K562 (cell line): Measurements from ENCODE around the gene CUL9. TPM values are rescaled to one million over a fixed set of nuclear protein-coding genes. Genes with fewer than 3 reads are reported as not detected.

Source experiments
- ATAC-seq: fragments of 200-7000 bp; cut with Tn5 transposase; 3 replicates; pipeline ENCODE4 v1.9.1; 2020; ENCODE audit warnings: moderate library complexity
- BruUV-seq: library from RNA; stranded (reverse); fragments of 400-500 nt; replicated peaks from 2 replicates; lab custom pipeline; 2021; lab: Mats Ljungman, UMichigan
- CTCF ChIA-PET: fragments of 300-600 bp; formaldehyde crosslinking; extraction: SDS; loops from one replicate; lab custom pipeline; 2021; ENCODE audit warnings: low intra/inter-chr PET ratio; lab: Yijun Ruan, JAX
- POLR2A ChIA-PET: fragments of 300-600, 350-650 bp; sonication (Branson Sonifier 250); formaldehyde crosslinking; extraction: SDS; loops from one replicate; lab custom pipeline; 2021; ENCODE audit warnings: antibody characterized with exemption, inconsistent platforms; lab: Yijun Ruan, JAX
- DNase-seq, 4 experiments: peaks; one replicate each; pipeline versions ENCODE4 v3.0.0 to v3.0.0-alpha.2; 2011 to 2018; ENCODE audit warnings: low spot score in 3 of 4, mixed read lengths in 3 of 4; ENCODE audit errors: extremely low read depth in 1 of 4
- FAIRE-seq: peaks from 2 replicates; lab custom pipeline; 2011; peaks lifted over from hg19 to GRCh38; lab: Jason Lieb, UNC
- H2AFZ ChIP-seq: 2 replicates; pipeline ENCODE4 v1.6.0; 2011; ENCODE audit warnings: low read depth, low read length, control low read depth, inconsistent platforms
- H3K27ac ChIP-seq: fragments of 200-600 bp; 3 replicates; pipeline ENCODE4 v1.8.0; 2011; ENCODE audit warnings: low read depth, mild to moderate bottlenecking, control low read depth, inconsistent platforms, low read length, moderate library complexity, mixed read lengths; ENCODE audit errors: extremely low read depth
- H3K27me3 ChIP-seq, 2 experiments: fragments of 300-600 bp in 1 of 2; 2 replicates in 1 of 2; 3 replicates in 1 of 2; pipeline versions ENCODE4 v1.6.0 to v1.8.0; 2011; ENCODE audit warnings: inconsistent platforms in 2 of 2, low read length in 2 of 2, mild to moderate bottlenecking in 1 of 2, mixed read lengths in 1 of 2, moderate library complexity in 1 of 2; ENCODE audit not compliant: control insufficient read depth in 2 of 2, insufficient read depth in 2 of 2
- H3K36me3 ChIP-seq: fragments of 300-600 bp; 3 replicates; pipeline ENCODE4 v1.8.0; 2011; ENCODE audit warnings: mild to moderate bottlenecking, low read length, inconsistent platforms; ENCODE audit not compliant: control insufficient read depth, insufficient read depth
- H3K4me1 ChIP-seq, 2 experiments: fragments of 200-600 bp in 1 of 2; replicated peaks in 1 of 2; 2 replicates in 1 of 2; 3 replicates in 1 of 2; pipeline versions ENCODE4 v1.5.1 to v1.8.0; 2011; ENCODE audit warnings: inconsistent platforms in 2 of 2, low read length in 2 of 2, mild to moderate bottlenecking in 1 of 2, mixed read lengths in 1 of 2, moderate library complexity in 1 of 2; ENCODE audit not compliant: control insufficient read depth in 2 of 2, insufficient read depth in 2 of 2
- H3K4me2 ChIP-seq: 2 replicates; pipeline ENCODE4 v1.6.1; 2011; ENCODE audit warnings: low read length, control low read depth, inconsistent platforms, mixed read lengths; ENCODE audit not compliant: insufficient read depth
- H3K4me3 ChIP-seq: fragments of 200-600 bp; sonication (generic), shearing (Covaris generic); 2 replicates; pipeline ENCODE4 v1.5.1; 2016; ENCODE audit warnings: control low read depth, inconsistent platforms
- H3K79me2 ChIP-seq: fragments of 200-600 bp; 3 replicates; pipeline ENCODE4 v1.8.0; 2011; ENCODE audit warnings: low read length, inconsistent platforms; ENCODE audit not compliant: control insufficient read depth, insufficient read depth
- H3K9ac ChIP-seq, 2 experiments: 2 replicates each; pipeline versions ENCODE4 v1.6.0 to v1.6.1; 2011; ENCODE audit warnings: low read depth in 2 of 2, low read length in 2 of 2, control low read depth in 1 of 2, inconsistent platforms in 1 of 2, mild to moderate bottlenecking in 1 of 2, mixed read lengths in 1 of 2; ENCODE audit not compliant: insufficient read depth in 1 of 2
- H3K9me1 ChIP-seq: one replicate; pipeline ENCODE4 v1.6.0; 2011; ENCODE audit warnings: inconsistent platforms, mild to moderate bottlenecking, low read length, moderate library complexity; ENCODE audit not compliant: control insufficient read depth, insufficient read depth
- H3K9me3 ChIP-seq: replicated peaks from 2 replicates; pipeline ENCODE4 v1.5.1; 2011; ENCODE audit warnings: low read depth, low read length, inconsistent platforms; ENCODE audit not compliant: control insufficient read depth, insufficient read depth
- H4K20me1 ChIP-seq: replicated peaks from 2 replicates; pipeline ENCODE4 v1.6.1; 2011; ENCODE audit warnings: low read length, inconsistent platforms, mixed read lengths; ENCODE audit not compliant: control insufficient read depth, insufficient read depth
- ADNP ChIP-seq: fragments of 200-800 bp; sonication (Bioruptor generic); IDR thresholded peaks from 2 replicates; pipeline ENCODE4 v1.6.1; 2016; ENCODE audit warnings: missing genetic modification characterization, missing compliant biosample characterization
- CBX3 ChIP-seq, 2 experiments: IDR thresholded peaks; 1 replicate in 1 of 2; 2 replicates in 1 of 2; pipeline ENCODE4 v1.6.1; 2012; ENCODE audit warnings: inconsistent platforms in 2 of 2, low read length in 2 of 2, borderline replicate concordance in 1 of 2, control low read depth in 1 of 2
- HMBOX1 ChIP-seq: sonication (generic); IDR thresholded peaks from 2 replicates; pipeline ENCODE4 v1.6.1; 2016
- LARP7 ChIP-seq: fragments of 450-650 bp; IDR thresholded peaks from 2 replicates; pipeline ENCODE4 v1.6.1; 2016
- RBM25 ChIP-seq: fragments of 200-400 bp; formaldehyde crosslinking; IDR thresholded peaks from 2 replicates; pipeline ENCODE4 v1.6.1; 2018; ENCODE audit warnings: low read length, low read depth, moderate library complexity; ENCODE audit not compliant: severe bottlenecking
- STAT6 ChIP-seq: sonication (generic); formaldehyde crosslinking; IDR thresholded peaks from 2 replicates; pipeline ENCODE4 v1.8.1; 2023; ENCODE audit warnings: mild to moderate bottlenecking, missing genetic modification reagents
- TRIM28 ChIP-seq: fragments of 450-650 bp; IDR thresholded peaks from 2 replicates; pipeline ENCODE4 v1.6.1; 2017
- ZFP30 ChIP-seq: fragments of 250-450 bp; sonication (Bioruptor Pico); IDR thresholded peaks from 2 replicates; pipeline ENCODE4 v1.8.0; 2022; ENCODE audit warnings: moderate library complexity, mild to moderate bottlenecking, inconsistent platforms, borderline replicate concordance
- WGBS: fragments of 100-300 bp; shearing (Covaris generic); methylation state at CpG from one replicate; pipeline ENCODE4 v1.1.6; 2016; ENCODE audit warnings: low coverage, mixed read lengths; ENCODE audit not compliant: insufficient coverage; ENCODE audit errors: missing lambda C conversion rate; 5-methylcytosine and 5-hydroxymethylcytosine counted together
- in situ Hi-C: fragments of 300-500 bp; cut with MboI; formaldehyde crosslinking; loops from 4 replicates; pipeline ENCODE4 v1.15.0; 2018; ENCODE audit warnings: inconsistent platforms, mixed read lengths
- intact Hi-C: fragments of 100-400 bp; cut with micrococcal nuclease; formaldehyde crosslinking; loops from 2 replicates; pipeline ENCODE4 v1.14.2; 2022
- polyA plus RNA-seq, 8 experiments: library from polyadenylated mRNA; depleted of rRNA in 4 of 8; stranded (reverse) in 5 of 8; unstranded in 3 of 8; fragments of >200 nt; fragmentation: Nextera tagmentation in 2 of 8; fragmentation: Illumina TruSeq in 1 of 8; extraction: Ambion mirVana in 2 of 8; extraction: Trizol in 1 of 8; gene quantifications; 2 replicates each; pipeline versions ENCODE4 v1.2.1 to v1.2.3, GENCODE V29; 2011 to 2014; ENCODE audit warnings: inconsistent platforms in 1 of 8, missing spikeins in 1 of 8
- total RNA-seq, 7 experiments: library from RNA; depleted of rRNA in 6 of 7; stranded (reverse); fragments of >200 nt in 6 of 7; fragmentation: Illumina TruSeq in 2 of 7; extraction: Trizol in 2 of 7; gene quantifications; 2 replicates each; pipeline versions ENCODE4 v1.2.1 to v1.2.3, GENCODE V29; 2011 to 2021; ENCODE audit warnings: low replicate concordance in 1 of 7
- TF ChIP-seq, protein P1 (sequence below): fragments of 450-650 bp; formaldehyde crosslinking; IDR thresholded peaks from 2 replicates; pipeline ENCODE4 v1.4.0; 2020; ENCODE audit warnings: mild to moderate bottlenecking, moderate library complexity
- TF ChIP-seq, protein P2 (sequence below): fragments of 150-350 bp; conservative IDR thresholded peaks from 2 replicates; pipeline ENCODE4 v1.6.1; 2014; ENCODE audit warnings: low read length

CUL9 gene
- total and polyA plus RNA-seq, 9 of the 15 experiments (the other 6 are each of a cell fraction or from before 2014, with no cell fraction given) = 0.50 to 20.7 (median 6.6) TPM

- in situ Hi-C loops = no loop called here
- Histone ChIP-seq H3K27ac (no peak overlapping the region), H3K4me3 (no peak overlapping the region), H2AFZ (no peak overlapping the region), H3K36me3 (no peaks in the 10 kb centered on the region), H3K27me3 (peaks cover 33 to 44% of the 10 kb centered on the region in 2 experiments), H3K9ac (no peak overlapping the region), H3K79me2 (no peaks in the 10 kb centered on the region), H4K20me1 (0 out of 2 replicates have a peak, but pooled peaks cover 4% of the 10 kb centered on the region), H3K9me3 (peaks cover 3% of the 10 kb centered on the region; the same call in 1 of the 2 replicates), H3K9me1 (no peaks in the 10 kb centered on the region), H3K4me2 (no peak overlapping the region), H3K4me1 (peaks cover 0 to 7% of the 10 kb centered on the region in 2 experiments; a peak in 2 of 5 replicates)
- FAIRE-seq (no peak), ATAC-seq (no peak), DNase-seq (no peak)
- intact Hi-C loops = no loop called here
- TF ChIP-seq, protein P1, sequence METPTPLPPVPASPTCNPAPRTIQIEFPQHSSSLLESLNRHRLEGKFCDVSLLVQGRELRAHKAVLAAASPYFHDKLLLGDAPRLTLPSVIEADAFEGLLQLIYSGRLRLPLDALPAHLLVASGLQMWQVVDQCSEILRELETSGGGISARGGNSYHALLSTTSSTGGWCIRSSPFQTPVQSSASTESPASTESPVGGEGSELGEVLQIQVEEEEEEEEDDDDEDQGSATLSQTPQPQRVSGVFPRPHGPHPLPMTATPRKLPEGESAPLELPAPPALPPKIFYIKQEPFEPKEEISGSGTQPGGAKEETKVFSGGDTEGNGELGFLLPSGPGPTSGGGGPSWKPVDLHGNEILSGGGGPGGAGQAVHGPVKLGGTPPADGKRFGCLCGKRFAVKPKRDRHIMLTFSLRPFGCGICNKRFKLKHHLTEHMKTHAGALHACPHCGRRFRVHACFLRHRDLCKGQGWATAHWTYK = no peak
- TF ChIP-seq HMBOX1 (no peak), LARP7 (no peak), RBM25 (peak; percentile 50), TRIM28 (0 out of 2 replicates have a peak, but pooled peaks have one; percentile 28), STAT6 (CRISPR knock-in tag) (no peak), CBX3 (IDR thresholded peaks at IDR 0.05; ENCODE audit: borderline replicate concordance in 1 of 2, low read length in 2 of 2) (peak in 1 of 2 experiments; percentile 77; a peak in 2 of 3 replicates), ADNP (tag) (0 out of 2 replicates have a peak, but pooled peaks have one; percentile 23), ZFP30 (CRISPR knock-in tag) (peak; percentile 83; the same call in 1 of the 2 replicates)
- TF ChIP-seq, protein P2, sequence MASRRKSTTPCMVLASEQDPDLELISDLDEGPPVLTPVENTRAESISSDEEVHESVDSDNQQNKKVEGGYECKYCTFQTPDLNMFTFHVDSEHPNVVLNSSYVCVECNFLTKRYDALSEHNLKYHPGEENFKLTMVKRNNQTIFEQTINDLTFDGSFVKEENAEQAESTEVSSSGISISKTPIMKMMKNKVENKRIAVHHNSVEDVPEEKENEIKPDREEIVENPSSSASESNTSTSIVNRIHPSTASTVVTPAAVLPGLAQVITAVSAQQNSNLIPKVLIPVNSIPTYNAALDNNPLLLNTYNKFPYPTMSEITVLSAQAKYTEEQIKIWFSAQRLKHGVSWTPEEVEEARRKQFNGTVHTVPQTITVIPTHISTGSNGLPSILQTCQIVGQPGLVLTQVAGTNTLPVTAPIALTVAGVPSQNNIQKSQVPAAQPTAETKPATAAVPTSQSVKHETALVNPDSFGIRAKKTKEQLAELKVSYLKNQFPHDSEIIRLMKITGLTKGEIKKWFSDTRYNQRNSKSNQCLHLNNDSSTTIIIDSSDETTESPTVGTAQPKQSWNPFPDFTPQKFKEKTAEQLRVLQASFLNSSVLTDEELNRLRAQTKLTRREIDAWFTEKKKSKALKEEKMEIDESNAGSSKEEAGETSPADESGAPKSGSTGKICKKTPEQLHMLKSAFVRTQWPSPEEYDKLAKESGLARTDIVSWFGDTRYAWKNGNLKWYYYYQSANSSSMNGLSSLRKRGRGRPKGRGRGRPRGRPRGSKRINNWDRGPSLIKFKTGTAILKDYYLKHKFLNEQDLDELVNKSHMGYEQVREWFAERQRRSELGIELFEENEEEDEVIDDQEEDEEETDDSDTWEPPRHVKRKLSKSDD = no peak
- ChIA-PET CTCF (no interaction called here), POLR2A (interaction anchor here (0.6 to 1.8 kb wide), 3 partner anchors 9 to 1034 kb away, joined by 3 to 8 read pairs (median 7); partner anchors contain the start of gene DNPH1)
- 3% methylated on average over 2 of the region's 2 CpGs for WGBS
- no TSS peak for BruUV-seq
These were observed 57.1 kb downstream of the CUL9 start for GRCh38 chr6:43239054-43239453.
